ENCODE measurements around the gene HIP1.

Gene HIP1

GRCh38 chr7:75658802-75659201 lies 79.9 kb downstream of the HIP1 start:
- DNase-seq (ENCODE audit: low read depth): no peak
- TF ChIP-seq CTCF (IDR thresholded peaks at IDR 0.05; ENCODE audit: low read length, missing control alignments): no peak
- no peak overlapping the region for H3K4me3 ChIP-seq (replicated peaks; ENCODE audit: low read depth, low read length)

- DNase-seq (ENCODE audit: low read depth): no peak
- H3K4me3 ChIP-seq (replicated peaks; ENCODE audit: low read depth, low read length): no peak overlapping the region
- no peak for TF ChIP-seq CTCF (IDR thresholded peaks at IDR 0.05; ENCODE audit: low read length, missing control alignments)
Measured at GRCh38 chr7:75658369-75658768, 80.4 kb downstream of the HIP1 start.

GRCh38 chr7:75657866-75658265 lies 80.9 kb downstream of the HIP1 start:
- TF ChIP-seq CTCF (IDR thresholded peaks at IDR 0.05; ENCODE audit: low read length, missing control alignments): no peak
- H3K4me3 ChIP-seq (replicated peaks; ENCODE audit: low read depth, low read length): no peak overlapping the region
- no peak for DNase-seq (ENCODE audit: low read depth)

GRCh38 chr7:75656740-75657139 lies 82.0 kb downstream of the HIP1 start:
- no peak for DNase-seq (ENCODE audit: low read depth)
- TF ChIP-seq CTCF (IDR thresholded peaks at IDR 0.05; ENCODE audit: low read length, missing control alignments): no peak
- no peak overlapping the region for H3K4me3 ChIP-seq (replicated peaks; ENCODE audit: low read depth, low read length)

- TF ChIP-seq CTCF (IDR thresholded peaks at IDR 0.05; ENCODE audit: low read length, missing control alignments): no peak
- no peak for DNase-seq (ENCODE audit: low read depth)
- no peak overlapping the region for H3K4me3 ChIP-seq (replicated peaks; ENCODE audit: low read depth, low read length)
Measured at GRCh38 chr7:75655536-75655935, 83.2 kb downstream of the HIP1 start.

- TF ChIP-seq CTCF (IDR thresholded peaks at IDR 0.05; ENCODE audit: low read length, missing control alignments): no peak
- H3K4me3 ChIP-seq (replicated peaks; ENCODE audit: low read depth, low read length): no peak overlapping the region
- DNase-seq (ENCODE audit: low read depth): no peak
Measured at GRCh38 chr7:75654855-75655254, 83.9 kb downstream of the HIP1 start.

- no peak overlapping the region for H3K4me3 ChIP-seq (replicated peaks; ENCODE audit: low read depth, low read length)
- DNase-seq (ENCODE audit: low read depth): no peak
- TF ChIP-seq CTCF (IDR thresholded peaks at IDR 0.05; ENCODE audit: low read length, missing control alignments): no peak
Measured at GRCh38 chr7:75653651-75654050, 85.1 kb downstream of the HIP1 start.

Measured in fibroblast of pulmonary artery (primary cell).